ENCODE measurements around the gene ZSWIM7. TPM values are rescaled to one million over a fixed set of nuclear protein-coding genes. Genes with fewer than 3 reads are reported as not detected.

Gene ZSWIM7
- total RNA-seq, 2 experiments from 2014 or later, result 10.8 to 13.4 TPM

DNA sequence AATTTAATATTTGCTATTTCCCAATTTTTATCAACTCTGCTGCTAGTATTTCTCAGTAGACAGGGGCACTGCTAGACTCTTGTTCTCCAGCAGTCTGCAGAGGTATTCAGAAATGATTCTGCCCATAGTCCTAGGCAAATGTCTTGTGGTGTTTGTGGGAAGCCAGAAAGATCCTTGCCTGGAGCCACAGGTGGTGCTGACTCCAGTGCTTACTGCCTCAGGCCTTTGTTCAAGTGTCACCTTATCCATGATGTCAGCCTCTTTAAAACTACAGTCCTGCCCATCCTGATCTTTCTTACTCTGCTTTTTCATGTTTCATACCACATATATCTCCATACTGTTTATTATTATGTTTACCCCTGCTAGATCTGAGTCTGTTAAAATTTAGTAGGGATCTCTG is 26.5 kb downstream of the ZSWIM7 start:
- Mint-ChIP-seq H3K27me3 (no peaks in the 10 kb centered on the region), H3K36me3 (peaks cover 10% of the 10 kb centered on the region), H3K27ac (no peak overlapping the region), H3K9me3 (no peaks in the 10 kb centered on the region), H3K4me1 (peaks cover 10% of the 10 kb centered on the region), H3K4me3 (no peak overlapping the region)
- DNase-seq, result no peak

DNA sequence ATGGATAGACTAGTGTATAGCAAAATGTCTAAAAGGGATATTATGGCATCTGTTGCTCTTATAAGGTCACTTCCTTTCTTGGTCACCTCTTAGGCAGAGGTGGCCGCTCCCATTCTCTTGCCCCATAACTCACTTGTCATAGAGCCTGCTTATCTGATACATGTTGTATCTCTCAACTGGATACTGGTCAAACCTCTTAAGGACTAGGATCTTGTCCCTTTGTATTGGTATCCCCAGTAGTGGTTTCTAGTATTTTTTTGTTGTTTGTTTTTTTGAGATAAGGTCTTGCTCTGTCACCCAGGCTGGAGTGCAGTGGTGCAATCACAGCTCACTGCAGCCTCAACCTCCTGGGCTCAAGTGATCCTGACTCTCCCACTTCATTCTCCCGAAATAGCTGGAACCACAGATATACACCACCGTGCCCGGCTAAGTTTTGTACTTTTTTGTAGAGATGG is 27.0 kb downstream of the ZSWIM7 start:
- Mint-ChIP-seq H3K36me3 (peaks cover 8% of the 10 kb centered on the region), H3K27ac (no peak overlapping the region), H3K9me3 (no peaks in the 10 kb centered on the region), H3K4me3 (no peak overlapping the region), H3K4me1 (peaks cover 14% of the 10 kb centered on the region), H3K27me3 (no peaks in the 10 kb centered on the region)
- no peak for DNase-seq

DNA sequence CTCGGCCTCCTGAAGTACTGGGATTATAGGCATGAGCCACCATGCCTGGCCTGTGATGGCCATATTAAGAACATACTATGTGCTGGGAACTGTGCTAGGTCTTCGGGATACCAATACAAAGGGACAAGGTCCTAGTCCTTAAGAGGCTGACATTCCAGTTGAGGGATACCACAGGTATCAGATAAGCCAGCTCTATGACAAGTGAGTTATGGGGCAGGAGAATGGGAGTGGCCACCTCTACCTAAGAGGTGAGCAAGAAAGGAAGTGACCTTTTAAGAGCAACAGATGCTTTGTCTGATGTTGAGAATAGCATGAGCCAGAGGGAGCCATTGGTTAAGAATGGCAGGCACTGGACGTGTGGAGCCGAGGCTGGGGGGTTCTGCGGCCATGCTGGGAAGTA is 27.6 kb downstream of the ZSWIM7 start:
- H3K27ac Mint-ChIP-seq, result no peak overlapping the region
- peaks cover 3% of the 10 kb centered on the region for H3K36me3 Mint-ChIP-seq
- no peaks in the 10 kb centered on the region for H3K27me3 Mint-ChIP-seq
- no peak for DNase-seq
- no peaks in the 10 kb centered on the region for H3K9me3 Mint-ChIP-seq
- no peak overlapping the region for H3K4me3 Mint-ChIP-seq
- H3K4me1 Mint-ChIP-seq, result peaks cover 19% of the 10 kb centered on the region

DNA sequence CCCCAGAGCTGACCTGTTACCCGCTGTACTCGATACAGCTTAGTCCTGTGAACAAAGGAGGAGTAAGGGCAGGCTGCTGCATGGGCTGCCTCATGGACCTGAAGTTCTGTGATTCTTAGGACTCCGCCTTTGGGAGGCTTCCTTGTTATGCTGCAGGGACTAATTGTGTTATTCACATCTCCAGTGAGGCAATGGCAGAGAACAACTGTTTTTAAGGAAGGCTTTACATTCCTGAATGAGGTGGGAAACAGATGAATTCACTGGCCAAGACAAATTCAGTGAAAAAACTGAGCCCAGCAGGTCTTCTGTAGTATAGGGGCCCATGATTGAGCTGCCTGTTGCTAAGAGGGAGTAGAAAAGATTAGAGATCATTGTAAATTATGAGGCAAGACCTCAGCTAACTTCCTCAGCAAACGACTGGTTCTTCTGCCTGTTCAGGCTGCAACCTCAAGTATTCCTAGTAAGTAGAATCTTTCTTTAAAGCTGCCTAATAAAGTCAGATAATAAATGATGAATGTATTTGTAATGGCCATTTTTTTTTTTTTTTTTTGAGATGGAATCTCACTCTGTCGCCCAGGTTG is 28.3 kb downstream of the ZSWIM7 start:
- peaks cover 2% of the 10 kb centered on the region for H3K36me3 Mint-ChIP-seq
- no peaks in the 10 kb centered on the region for H3K27me3 Mint-ChIP-seq
- DNase-seq, result no peak
- peaks cover 26% of the 10 kb centered on the region for H3K4me1 Mint-ChIP-seq
- no peak overlapping the region for H3K27ac Mint-ChIP-seq
- no peaks in the 10 kb centered on the region for H3K9me3 Mint-ChIP-seq
- no peak overlapping the region for H3K4me3 Mint-ChIP-seq

DNA sequence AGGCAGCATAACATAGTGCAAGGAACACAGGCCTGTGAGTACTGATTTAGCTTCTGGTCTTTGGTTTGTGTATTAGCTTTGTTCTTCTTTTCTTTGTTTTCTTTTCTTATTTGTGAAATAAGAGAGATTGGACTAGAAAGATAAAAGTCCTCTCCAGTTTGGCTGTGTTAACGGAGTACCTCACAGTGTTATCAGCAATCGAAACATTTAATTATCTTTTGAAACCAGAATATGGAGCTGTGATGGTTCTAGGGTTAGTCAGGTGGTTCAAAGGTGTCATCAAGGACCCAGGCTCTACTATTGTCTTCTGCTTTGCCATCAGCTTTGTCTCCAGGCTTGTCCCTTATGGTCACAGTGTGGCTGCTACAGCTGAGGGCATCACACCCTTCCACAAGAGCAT is 29.0 kb downstream of the ZSWIM7 start:
- peaks cover 31% of the 10 kb centered on the region for H3K4me1 Mint-ChIP-seq
- no peaks in the 10 kb centered on the region for H3K27me3 Mint-ChIP-seq
- H3K27ac Mint-ChIP-seq, result no peak overlapping the region
- no peak for DNase-seq
- no peaks in the 10 kb centered on the region for H3K9me3 Mint-ChIP-seq
- H3K4me3 Mint-ChIP-seq, result no peak overlapping the region
- peaks cover 2% of the 10 kb centered on the region for H3K36me3 Mint-ChIP-seq

DNA sequence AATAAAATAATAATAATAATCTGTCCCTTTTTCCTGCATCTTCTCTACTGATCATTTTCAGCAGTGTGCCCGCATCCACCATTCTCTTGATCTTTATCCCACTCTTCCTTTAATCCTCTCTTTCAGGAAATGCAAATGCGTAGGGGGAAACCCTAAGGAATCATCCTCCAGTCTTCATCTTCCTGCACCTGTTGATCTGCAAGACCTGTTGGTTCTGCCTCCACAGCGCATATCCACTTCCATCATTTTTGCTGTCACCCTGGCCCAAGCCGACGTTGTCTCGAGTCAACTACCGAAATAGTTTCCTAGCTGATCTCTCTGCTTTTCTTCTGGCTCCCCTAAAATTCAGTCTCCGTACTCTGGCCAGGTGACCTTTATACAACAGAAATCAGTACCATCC is 30.0 kb downstream of the ZSWIM7 start:
- no peak for DNase-seq
- H3K27ac Mint-ChIP-seq, result no peak overlapping the region
- H3K27me3 Mint-ChIP-seq, result no peaks in the 10 kb centered on the region
- H3K4me3 Mint-ChIP-seq, result no peak overlapping the region
- no peaks in the 10 kb centered on the region for H3K36me3 Mint-ChIP-seq
- peaks cover 36% of the 10 kb centered on the region for H3K4me1 Mint-ChIP-seq
- no peaks in the 10 kb centered on the region for H3K9me3 Mint-ChIP-seq

DNA sequence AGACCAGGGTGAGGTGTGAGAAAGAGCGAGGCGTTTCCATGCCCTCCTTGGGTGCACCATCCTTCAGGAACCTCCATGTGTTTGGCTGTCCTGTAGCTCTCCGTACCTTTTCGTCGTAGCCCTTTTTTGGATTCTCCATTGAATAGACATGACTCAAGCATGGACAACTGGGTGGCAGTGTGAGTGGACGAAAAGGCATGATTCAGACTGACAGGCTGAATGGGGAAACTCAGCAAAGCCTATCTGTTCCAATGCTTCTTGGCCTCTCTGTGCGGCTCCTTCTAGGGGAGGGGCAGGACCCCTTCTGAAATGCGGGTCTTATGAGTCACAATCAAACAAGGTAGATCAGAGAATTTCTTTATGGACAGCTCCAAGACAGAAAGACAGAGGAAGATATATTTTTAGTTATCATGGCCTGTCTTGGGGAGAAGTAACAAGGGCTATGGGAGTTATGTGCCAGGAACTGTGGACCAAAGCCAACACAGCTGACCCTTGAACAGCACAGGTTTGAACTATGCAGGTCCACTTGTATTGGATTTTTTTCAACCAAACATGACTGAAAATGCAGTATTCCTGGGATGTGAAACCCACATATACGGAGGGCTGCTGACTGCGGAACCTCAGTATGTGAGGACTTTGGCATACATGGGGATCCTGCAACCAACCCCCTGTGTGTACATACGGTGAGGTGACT is 31.7 kb downstream of the ZSWIM7 start:
- no peak overlapping the region for H3K4me3 Mint-ChIP-seq
- no peak overlapping the region for H3K27ac Mint-ChIP-seq
- no peaks in the 10 kb centered on the region for H3K9me3 Mint-ChIP-seq
- H3K4me1 Mint-ChIP-seq, result peaks cover 35% of the 10 kb centered on the region
- H3K36me3 Mint-ChIP-seq, result no peaks in the 10 kb centered on the region
- DNase-seq, result no peak
- no peaks in the 10 kb centered on the region for H3K27me3 Mint-ChIP-seq

DNA sequence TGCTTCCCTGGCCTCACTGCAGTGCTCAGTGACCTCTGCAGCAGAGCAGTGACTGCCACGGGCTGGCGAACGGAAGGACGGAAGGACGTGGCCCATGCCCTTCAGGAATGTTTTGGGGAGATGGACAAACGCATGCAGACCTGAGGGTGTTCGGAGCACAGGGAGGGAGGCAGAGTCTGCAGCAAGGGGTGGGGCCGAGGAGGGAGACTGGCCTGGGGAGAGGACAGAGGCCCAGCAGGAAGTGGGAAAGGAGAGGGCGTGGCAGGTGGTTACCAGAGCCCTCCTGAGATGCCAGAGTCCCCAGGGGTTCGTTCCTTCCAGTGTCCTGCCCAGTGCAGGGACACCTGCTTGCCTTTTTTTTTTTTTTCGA is 32.6 kb downstream of the ZSWIM7 start:
- Mint-ChIP-seq H3K36me3 (no peaks in the 10 kb centered on the region), H3K27ac (peak overlapping the region; percentile 10), H3K4me3 (peak overlapping the region; percentile 22), H3K27me3 (no peaks in the 10 kb centered on the region), H3K9me3 (no peaks in the 10 kb centered on the region), H3K4me1 (peaks cover 35% of the 10 kb centered on the region)
- DNase-seq, result no peak

DNA sequence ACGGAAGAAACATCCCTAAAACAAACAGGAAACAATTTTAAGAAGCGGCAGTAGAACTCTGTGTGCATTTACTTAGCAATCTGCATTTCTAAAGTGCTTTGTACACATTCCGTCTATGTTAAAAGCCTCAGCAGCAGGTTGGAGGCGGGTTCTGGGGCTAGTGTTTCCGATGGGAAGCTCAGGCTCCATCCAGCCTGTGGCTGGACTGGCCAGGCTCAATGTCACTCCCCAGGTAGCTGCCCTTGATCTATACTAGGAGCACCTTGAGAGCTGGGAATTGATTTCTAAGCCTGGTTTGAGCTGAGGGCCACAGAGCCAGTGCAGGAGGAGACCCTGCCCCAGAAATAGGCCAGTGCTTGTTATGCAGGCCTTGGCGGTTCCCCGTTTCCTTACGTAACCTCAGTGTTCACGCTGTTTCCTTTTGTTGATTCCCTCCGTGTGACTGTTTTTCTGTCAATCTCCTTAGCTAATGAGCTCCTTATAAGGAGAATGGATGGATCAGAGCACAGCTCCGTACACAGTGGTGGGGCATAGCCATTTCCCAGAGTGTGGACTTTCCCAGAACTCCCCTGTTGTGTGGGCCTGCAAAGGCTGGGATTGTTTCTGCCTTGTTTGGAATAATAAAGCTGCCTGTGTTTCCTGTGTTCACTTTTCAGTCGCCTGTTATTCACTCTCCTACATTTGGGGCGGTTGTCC is 33.2 kb downstream of the ZSWIM7 start:
- H3K9me3 Mint-ChIP-seq, result no peaks in the 10 kb centered on the region
- H3K4me1 Mint-ChIP-seq, result peaks cover 37% of the 10 kb centered on the region
- no peaks in the 10 kb centered on the region for H3K36me3 Mint-ChIP-seq
- H3K27ac Mint-ChIP-seq, result peak overlapping the region; percentile 10
- DNase-seq, result no peak
- H3K4me3 Mint-ChIP-seq, result peak overlapping the region; percentile 22
- no peaks in the 10 kb centered on the region for H3K27me3 Mint-ChIP-seq

DNA sequence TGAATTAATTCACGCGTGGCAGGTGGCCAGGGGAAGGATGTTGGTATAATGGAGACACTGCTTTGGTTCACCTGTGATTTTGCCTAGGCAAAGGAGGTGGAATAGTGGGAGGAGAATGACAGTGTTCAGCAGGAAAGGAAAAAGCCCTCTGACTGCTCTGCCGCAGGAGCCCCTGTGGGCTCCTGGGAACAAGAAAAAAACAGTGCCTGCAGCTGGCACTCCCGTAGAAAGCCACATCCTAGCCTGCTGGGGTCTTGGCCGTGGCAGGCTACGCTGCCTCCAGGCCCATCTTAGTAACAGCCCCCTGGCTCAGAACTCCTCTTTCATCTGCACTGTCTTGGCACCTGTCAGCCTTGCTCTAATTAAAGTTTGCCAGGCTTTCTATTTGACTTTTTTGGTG is 34.0 kb downstream of the ZSWIM7 start:
- H3K4me1 Mint-ChIP-seq, result peaks cover 39% of the 10 kb centered on the region
- H3K27ac Mint-ChIP-seq, result no peak overlapping the region
- DNase-seq, result no peak
- no peaks in the 10 kb centered on the region for H3K27me3 Mint-ChIP-seq
- no peaks in the 10 kb centered on the region for H3K36me3 Mint-ChIP-seq
- no peaks in the 10 kb centered on the region for H3K9me3 Mint-ChIP-seq
- no peak overlapping the region for H3K4me3 Mint-ChIP-seq

DNA sequence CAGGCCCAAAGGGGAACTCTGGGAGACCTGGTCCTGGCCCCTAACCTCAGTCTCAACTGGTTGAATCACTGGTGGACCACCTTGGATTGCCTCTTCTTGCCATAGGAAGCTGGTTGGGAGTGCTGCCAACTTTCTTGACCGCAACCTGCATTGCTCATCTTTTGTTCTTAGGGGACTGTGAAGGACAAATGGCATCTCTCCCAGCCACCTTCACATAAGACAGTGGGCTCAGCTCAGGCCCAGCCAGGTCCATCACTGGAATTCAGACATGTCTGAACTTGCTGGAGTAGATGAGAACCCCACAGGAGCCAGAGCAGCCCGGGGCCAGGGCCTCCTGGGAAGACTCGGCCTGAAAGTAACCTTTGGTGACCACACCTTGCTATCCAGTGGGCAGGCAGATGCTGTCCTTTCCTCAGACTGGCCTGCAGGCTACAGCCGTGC is 35.8 kb downstream of the ZSWIM7 start:
- DNase-seq, result no peak
- Mint-ChIP-seq H3K27me3 (no peaks in the 10 kb centered on the region), H3K4me1 (peaks cover 46% of the 10 kb centered on the region), H3K27ac (no peak overlapping the region), H3K4me3 (no peak overlapping the region), H3K9me3 (no peaks in the 10 kb centered on the region), H3K36me3 (no peaks in the 10 kb centered on the region)

DNA sequence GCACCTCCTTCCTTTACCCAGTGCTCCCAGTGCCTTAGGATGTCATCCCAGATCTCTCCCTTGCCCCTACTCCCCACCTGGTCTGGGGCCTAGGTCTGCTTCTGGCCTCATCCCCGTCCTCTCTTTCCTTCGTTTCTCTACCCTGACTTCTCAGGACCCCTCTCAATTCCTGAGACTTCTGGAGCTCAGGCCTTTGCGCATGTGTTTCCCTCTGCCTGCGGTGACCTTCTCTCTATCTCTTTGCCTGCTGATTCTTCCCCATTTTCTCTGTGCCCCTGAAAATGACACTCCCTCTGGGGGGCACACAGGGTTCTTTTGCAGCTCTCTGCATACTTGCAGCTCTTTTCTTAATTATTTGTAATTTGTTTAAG is 41.0 kb downstream of the ZSWIM7 start:
- Mint-ChIP-seq H3K4me3 (peak overlapping the region; percentile 9), H3K27ac (peak overlapping the region; percentile 67), H3K4me1 (peaks cover 40% of the 10 kb centered on the region), H3K27me3 (no peaks in the 10 kb centered on the region), H3K9me3 (no peaks in the 10 kb centered on the region), H3K36me3 (peaks cover 7% of the 10 kb centered on the region)
- no peak for DNase-seq

DNA sequence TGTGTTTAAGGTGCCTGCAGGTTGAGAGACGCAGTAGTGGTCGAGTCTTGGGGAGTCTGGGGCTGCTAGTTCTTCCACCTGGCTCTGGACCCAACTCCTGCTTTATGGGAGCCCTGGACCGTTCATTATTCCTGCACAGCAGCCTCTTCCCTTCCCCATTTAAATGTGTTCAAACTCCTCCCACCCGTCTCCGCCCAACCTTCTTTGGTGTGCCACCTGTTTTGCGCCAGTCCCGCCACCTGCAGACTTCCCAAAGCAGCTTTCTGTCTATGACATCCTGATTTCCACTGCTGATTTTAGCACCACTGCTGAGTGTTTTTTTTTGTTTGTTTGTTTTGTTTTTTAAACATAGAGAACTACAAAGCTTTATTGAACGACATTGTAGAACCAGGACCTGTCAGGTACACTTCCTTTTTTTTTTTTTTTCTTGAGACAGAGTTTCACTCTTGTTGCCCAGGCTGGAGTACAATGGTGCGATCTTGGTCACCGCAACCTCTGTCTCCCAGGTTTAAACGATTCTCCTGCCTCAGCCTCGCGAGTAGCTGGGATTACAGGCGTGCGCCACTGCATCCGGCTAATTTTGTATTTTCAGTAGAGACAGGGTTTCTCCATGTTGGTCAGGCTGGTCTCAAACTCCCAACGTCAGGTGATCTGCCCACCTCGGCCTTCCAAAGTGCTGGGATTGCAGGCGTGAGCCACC is 41.7 kb downstream of the ZSWIM7 start:
- H3K4me1 Mint-ChIP-seq, result peaks cover 38% of the 10 kb centered on the region
- H3K4me3 Mint-ChIP-seq, result no peak overlapping the region
- no peak overlapping the region for H3K27ac Mint-ChIP-seq
- no peak for DNase-seq
- H3K9me3 Mint-ChIP-seq, result no peaks in the 10 kb centered on the region
- H3K27me3 Mint-ChIP-seq, result no peaks in the 10 kb centered on the region
- peaks cover 7% of the 10 kb centered on the region for H3K36me3 Mint-ChIP-seq

DNA sequence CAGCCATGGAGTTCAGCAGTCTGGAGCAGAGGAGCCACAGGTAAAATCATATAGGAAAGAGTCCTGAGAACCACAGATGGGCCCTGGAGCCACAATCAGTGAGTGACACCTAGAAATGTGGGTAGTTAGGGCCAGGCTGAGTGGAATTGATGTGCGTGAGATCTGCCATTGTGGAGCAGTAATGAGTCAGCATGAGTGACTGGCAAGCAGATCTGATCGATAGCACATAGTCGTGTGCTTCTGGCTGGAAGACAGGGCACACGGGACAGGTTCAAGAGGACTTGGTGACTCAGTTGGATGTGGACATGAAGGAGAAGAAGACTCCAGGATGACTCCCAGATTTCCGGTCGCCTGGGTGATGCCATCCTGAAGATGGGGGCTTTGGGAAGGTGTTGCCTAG is 42.3 kb downstream of the ZSWIM7 start:
- no peak overlapping the region for H3K4me3 Mint-ChIP-seq
- H3K4me1 Mint-ChIP-seq, result peaks cover 38% of the 10 kb centered on the region
- peak; percentile 40 for DNase-seq
- H3K27me3 Mint-ChIP-seq, result no peaks in the 10 kb centered on the region
- peaks cover 7% of the 10 kb centered on the region for H3K36me3 Mint-ChIP-seq
- no peaks in the 10 kb centered on the region for H3K9me3 Mint-ChIP-seq
- no peak overlapping the region for H3K27ac Mint-ChIP-seq

DNA sequence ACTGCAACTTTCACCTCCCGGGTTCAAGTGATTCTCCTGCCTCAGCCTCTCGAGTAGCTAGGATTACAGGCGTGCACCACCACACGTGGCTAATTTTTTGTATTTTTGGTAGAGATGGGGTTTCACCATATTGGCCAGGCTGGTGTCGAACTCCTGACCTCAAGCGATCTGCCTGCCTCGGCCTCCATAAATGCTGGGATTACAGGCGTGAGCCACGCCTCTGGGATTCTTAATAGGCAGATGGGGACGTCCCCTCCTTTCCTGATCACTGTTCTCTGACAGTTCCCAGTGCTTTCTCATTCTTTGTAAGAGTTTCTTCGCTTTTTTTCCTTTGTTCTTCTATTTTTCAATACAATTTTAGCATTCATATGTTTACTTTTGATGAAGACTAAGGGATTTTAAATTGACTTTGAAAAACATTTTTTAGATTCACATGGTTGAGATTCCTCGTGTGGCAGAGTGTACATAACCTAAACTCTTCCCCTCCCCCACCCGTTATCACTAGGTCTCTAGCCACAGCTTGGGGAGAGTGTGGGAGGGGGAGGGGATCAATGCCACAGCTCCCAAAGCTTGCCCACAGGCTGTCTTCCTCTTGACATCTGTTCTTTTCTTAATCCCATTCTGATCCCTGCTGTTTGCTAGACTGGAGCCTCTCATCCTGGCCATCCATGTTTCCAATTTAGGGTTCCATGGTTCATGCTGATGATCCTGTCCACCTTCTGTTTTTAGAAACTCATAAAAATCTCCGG is 43.5 kb downstream of the ZSWIM7 start:
- H3K27ac Mint-ChIP-seq, result no peak overlapping the region
- no peaks in the 10 kb centered on the region for H3K27me3 Mint-ChIP-seq
- H3K4me3 Mint-ChIP-seq, result no peak overlapping the region
- no peaks in the 10 kb centered on the region for H3K9me3 Mint-ChIP-seq
- H3K36me3 Mint-ChIP-seq, result peaks cover 7% of the 10 kb centered on the region
- no peak for DNase-seq
- peaks cover 34% of the 10 kb centered on the region for H3K4me1 Mint-ChIP-seq
